HG02973 (cell line): ENCODE data around the gene DPPA3.
"Not testable (repeated sequence)": the region's sequence is repeated elsewhere in the genome, so short reads cannot be mapped to it uniquely, and the experiment has no call there.

ENCODE experiments used
- ATAC-seq: cut with Tn5 transposase; IDR thresholded peaks from one replicate; pipeline ENCODE4 v1.9.1; 2021; ENCODE audit warnings: moderate library complexity; ENCODE audit not compliant: unreplicated experiment

Gene DPPA3

GRCh38 chr12:7729746-7730145 lies 18.5 kb downstream of the DPPA3 start:
- ATAC-seq = no peak

- not testable (repeated sequence) for ATAC-seq
These were observed 19.8 kb downstream of the DPPA3 start for GRCh38 chr12:7730984-7731383.

GRCh38 chr12:7731486-7731885 lies 20.3 kb downstream of the DPPA3 start:
- no peak for ATAC-seq

GRCh38 chr12:7732993-7733392 lies 21.8 kb downstream of the DPPA3 start:
- ATAC-seq = no peak

- ATAC-seq = no peak
These were observed 36.0 kb downstream of the DPPA3 start, which contains the start of gene CLEC4C for GRCh38 chr12:7747246-7747645. TSS of gene CLEC4C (minus strand) at chr12:7747375. CDS start at chr12:7747348, 27 bp downstream.

- no peak for ATAC-seq
These were observed 37.6 kb downstream of the DPPA3 start for GRCh38 chr12:7748852-7749251.

DNA sequence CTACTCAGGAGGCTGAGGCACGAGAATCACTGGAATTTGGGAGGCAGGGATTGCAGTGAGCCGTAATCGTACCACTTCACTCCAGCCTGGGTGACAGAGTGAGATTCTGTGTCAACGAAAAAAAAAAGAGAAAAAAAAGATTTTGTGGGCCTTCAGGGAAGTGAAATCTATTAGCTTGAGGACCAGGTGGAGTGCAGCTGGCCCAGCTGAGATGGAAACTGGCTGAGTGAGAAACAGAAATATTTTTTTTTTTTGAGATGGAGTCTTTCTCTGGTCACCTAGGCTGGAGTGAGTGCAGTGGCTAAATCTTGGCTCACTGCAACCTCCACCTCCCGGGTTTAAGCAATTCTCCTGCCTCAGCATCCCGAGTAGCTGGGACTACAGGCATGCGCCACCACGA lies 38.2 kb downstream of the DPPA3 start:
- no peak for ATAC-seq

- no peak for ATAC-seq
These were observed 39.1 kb downstream of the DPPA3 start for GRCh38 chr12:7750350-7750749.

- no peak for ATAC-seq
These were observed 40.2 kb downstream of the DPPA3 start for GRCh38 chr12:7751394-7751793.

- ATAC-seq = not testable (repeated sequence)
These were observed 41.0 kb downstream of the DPPA3 start for GRCh38 chr12:7751941-7752922.

DNA sequence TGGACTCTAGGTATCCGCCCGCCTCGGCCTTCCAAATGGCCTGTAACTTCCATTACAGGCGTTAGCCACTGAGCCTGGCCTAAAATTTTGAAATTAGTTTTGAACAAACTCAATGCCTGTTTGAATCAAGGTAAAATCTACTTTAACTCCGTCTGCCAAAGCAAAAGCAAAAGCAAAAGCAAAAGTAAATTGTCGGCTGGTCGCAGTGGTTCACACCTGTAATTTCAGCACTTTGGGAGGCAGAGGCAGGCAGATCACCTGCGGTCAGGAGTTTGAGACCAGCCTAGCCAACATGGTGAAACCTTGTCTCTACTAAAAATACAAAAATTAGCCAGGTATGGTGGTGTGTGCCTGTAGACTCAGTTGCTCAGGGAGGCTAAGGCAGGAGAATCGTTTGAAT lies 44.4 kb downstream of the DPPA3 start:
- ATAC-seq = not testable (repeated sequence)

DNA sequence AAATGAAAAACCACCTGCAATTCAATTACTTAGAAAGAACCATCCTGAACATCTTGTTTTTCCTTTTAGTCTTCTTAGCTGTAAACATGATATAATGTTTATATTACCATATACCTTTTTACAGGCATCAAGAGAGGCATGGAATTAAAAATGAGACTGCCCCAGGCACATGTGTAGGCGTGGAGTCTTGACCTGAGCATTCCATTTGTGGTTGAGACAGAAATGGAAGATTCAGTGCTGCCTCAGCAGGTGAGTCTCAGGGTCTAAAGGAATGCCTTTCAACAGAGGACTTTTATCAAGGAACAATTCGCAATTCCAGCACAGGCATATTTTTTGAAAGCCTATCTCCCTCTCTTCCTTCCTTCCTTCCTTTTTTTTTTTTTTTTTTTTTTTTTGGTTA lies 45.8 kb downstream of the DPPA3 start:
- no peak for ATAC-seq

GRCh38 chr12:7758766-7759140 lies 47.5 kb downstream of the DPPA3 start:
- no peak for ATAC-seq
